Measurements from ENCODE around the gene ELMO3.
A peak's percentile ranks its signal among the peaks of the same experiment; 100 is the strongest.

The ELMO3 gene

GRCh38 chr16:67164599-67165061 lies 34.3 kb upstream of the ELMO3 start, which contains the start of gene HSF4:
TSS of gene HSF4 (plus strand) at chr16:67164745. CDS start at chr16:67164812, 67 bp downstream.
- DNase-seq, result no peak

- no peak for DNase-seq
Observed at GRCh38 chr16:67165121-67166078, 33.5 kb upstream of the ELMO3 start.

GRCh38 chr16:67166110-67166547 lies 32.8 kb upstream of the ELMO3 start:
- DNase-seq, result no peak

- no peak for DNase-seq
Observed at GRCh38 chr16:67166598-67167168, 32.2 kb upstream of the ELMO3 start.

- no peak for DNase-seq
Observed at GRCh38 chr16:67167588-67167987, 31.3 kb upstream of the ELMO3 start.

- no peak for DNase-seq
Observed at GRCh38 chr16:67169011-67169451, 29.9 kb upstream of the ELMO3 start.

GRCh38 chr16:67169642-67170167 lies 29.2 kb upstream of the ELMO3 start:
- no peak for DNase-seq

GRCh38 chr16:67170168-67170948 lies 28.6 kb upstream of the ELMO3 start, which contains the start of gene NOL3:
TSS of gene NOL3 (plus strand) at chr16:67170538.
- peak; percentile 41 for DNase-seq

GRCh38 chr16:67170949-67171649 lies 27.8 kb upstream of the ELMO3 start:
- DNase-seq, result no peak

- no peak for DNase-seq
Observed at GRCh38 chr16:67173323-67173722, 25.6 kb upstream of the ELMO3 start.

- peak; percentile 75 for DNase-seq
Observed at GRCh38 chr16:67173808-67174705, 24.9 kb upstream of the ELMO3 start.

GRCh38 chr16:67174706-67175231 lies 24.2 kb upstream of the ELMO3 start:
- no peak for DNase-seq

- no peak for DNase-seq
Observed at GRCh38 chr16:67176662-67177061, 22.3 kb upstream of the ELMO3 start.

- DNase-seq, result peak; percentile 90
Observed at GRCh38 chr16:67177743-67178699, 20.9 kb upstream of the ELMO3 start.

GRCh38 chr16:67179421-67180080 lies 19.4 kb upstream of the ELMO3 start:
- no peak for DNase-seq

- no peak for DNase-seq
Observed at GRCh38 chr16:67180166-67180565, 18.8 kb upstream of the ELMO3 start.

- DNase-seq, result no peak
Observed at GRCh38 chr16:67181346-67181745, 17.6 kb upstream of the ELMO3 start.

- no peak for DNase-seq
Observed at GRCh38 chr16:67182288-67182687, 16.6 kb upstream of the ELMO3 start.

- no peak for DNase-seq
Observed at GRCh38 chr16:67183284-67183626, 15.7 kb upstream of the ELMO3 start.

Data from NCI-H2171 (cell line).